Ectodermal cell (in vitro differentiated cells): ENCODE data around the gene DES.

Experiments
- H3K27ac ChIP-seq: 2 replicates; pipeline ENCODE4 v1.7.0; 2013; ENCODE audit warnings: mild to moderate bottlenecking, low read depth, low read length; ENCODE audit not compliant: insufficient read depth, poor library complexity, severe bottlenecking
- H3K27me3 ChIP-seq: 2 replicates; pipeline ENCODE4 v1.7.0; 2013; ENCODE audit warnings: mild to moderate bottlenecking, low read length; ENCODE audit not compliant: insufficient read depth, control insufficient read depth, poor library complexity, severe bottlenecking
- H3K36me3 ChIP-seq: one replicate; pipeline ENCODE4 v1.7.0; 2013; ENCODE audit warnings: low read length; ENCODE audit not compliant: control insufficient read depth, insufficient read depth
- H3K4me1 ChIP-seq: one replicate; pipeline ENCODE4 v1.7.0; 2013; ENCODE audit warnings: low read length; ENCODE audit not compliant: control insufficient read depth, insufficient read depth
- H3K4me3 ChIP-seq: 2 replicates; pipeline ENCODE4 v1.7.0; 2013; ENCODE audit warnings: low read depth, low read length, control low read depth; ENCODE audit not compliant: insufficient read depth
- H3K9me3 ChIP-seq: 2 replicates; pipeline ENCODE4 v1.7.0; 2013; ENCODE audit warnings: mild to moderate bottlenecking, low read length, moderate library complexity; ENCODE audit not compliant: control insufficient read depth
- WGBS, 2 experiments: methylation state at CpG; one replicate each; pipeline ENCODE4 v1.1.7; 2013; ENCODE audit warnings: missing lambda C conversion rate in 2 of 2; 5-methylcytosine and 5-hydroxymethylcytosine counted together

DES gene

DNA sequence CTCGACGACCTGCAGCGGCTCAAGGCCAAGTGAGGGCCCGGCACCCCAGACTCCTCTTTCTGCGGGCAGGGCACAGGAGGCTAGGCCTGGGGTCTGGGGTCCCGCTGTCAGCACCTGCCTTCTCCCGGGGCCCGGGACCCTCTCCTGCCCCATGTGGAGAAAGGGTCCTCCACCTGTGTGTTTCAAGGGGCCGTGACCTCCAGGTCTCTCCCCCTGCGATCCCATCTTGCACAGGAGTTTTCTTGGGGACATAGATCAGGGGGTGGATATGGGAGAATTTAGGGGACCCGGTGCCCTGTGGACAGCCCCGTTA is 791 bp downstream of the DES start:
- Histone ChIP-seq H3K27me3 (peaks cover 3% of the 10 kb centered on the region), H3K4me3 (no peak overlapping the region), H3K27ac (no peak overlapping the region), H3K9me3 (no peaks in the 10 kb centered on the region), H3K36me3 (no peaks in the 10 kb centered on the region), H3K4me1 (peaks cover 10% of the 10 kb centered on the region)
- WGBS, 2 experiments: 93% methylated on average over 12 of the region's 12 CpGs

- no peak overlapping the region for H3K27ac ChIP-seq
- H3K9me3 ChIP-seq: no peaks in the 10 kb centered on the region
- H3K4me3 ChIP-seq: no peak overlapping the region
- H3K4me1 ChIP-seq: peaks cover 10% of the 10 kb centered on the region
- WGBS, 2 experiments: 72 to 80% methylated on average over 8 to 9 of the region's 9 CpGs
- H3K36me3 ChIP-seq: no peaks in the 10 kb centered on the region
- H3K27me3 ChIP-seq: peaks cover 3% of the 10 kb centered on the region
Measured at GRCh38 chr2:219419331-219420197, 1.4 kb downstream of the DES start.

DNA sequence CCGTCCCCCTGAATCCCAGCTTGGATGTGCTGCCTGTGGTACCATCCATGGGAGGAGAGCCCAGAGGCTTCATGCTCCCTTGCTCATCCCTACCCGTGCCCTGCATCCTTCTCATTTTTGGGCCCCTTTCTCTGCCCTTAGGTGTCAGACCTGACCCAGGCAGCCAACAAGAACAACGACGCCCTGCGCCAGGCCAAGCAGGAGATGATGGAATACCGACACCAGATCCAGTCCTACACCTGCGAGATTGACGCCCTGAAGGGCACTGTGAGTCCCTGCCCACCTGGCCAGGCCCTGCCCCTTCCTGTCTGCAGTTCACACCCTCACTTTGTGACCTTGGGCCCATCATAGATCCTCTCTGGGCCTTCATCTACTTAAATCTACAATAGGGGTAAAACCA is 2.5 kb downstream of the DES start:
- Histone ChIP-seq H3K4me1 (peaks cover 10% of the 10 kb centered on the region), H3K4me3 (no peak overlapping the region), H3K27ac (no peak overlapping the region), H3K36me3 (no peaks in the 10 kb centered on the region), H3K27me3 (peaks cover 3% of the 10 kb centered on the region), H3K9me3 (no peaks in the 10 kb centered on the region)
- 93% methylated on average over 8 of the region's 8 CpGs for WGBS, 2 experiments

GRCh38 chr2:219421323-219421722 is 3.1 kb downstream of the DES start:
- Histone ChIP-seq H3K36me3 (no peaks in the 10 kb centered on the region), H3K4me3 (no peak overlapping the region), H3K4me1 (peaks cover 15% of the 10 kb centered on the region)

DNA sequence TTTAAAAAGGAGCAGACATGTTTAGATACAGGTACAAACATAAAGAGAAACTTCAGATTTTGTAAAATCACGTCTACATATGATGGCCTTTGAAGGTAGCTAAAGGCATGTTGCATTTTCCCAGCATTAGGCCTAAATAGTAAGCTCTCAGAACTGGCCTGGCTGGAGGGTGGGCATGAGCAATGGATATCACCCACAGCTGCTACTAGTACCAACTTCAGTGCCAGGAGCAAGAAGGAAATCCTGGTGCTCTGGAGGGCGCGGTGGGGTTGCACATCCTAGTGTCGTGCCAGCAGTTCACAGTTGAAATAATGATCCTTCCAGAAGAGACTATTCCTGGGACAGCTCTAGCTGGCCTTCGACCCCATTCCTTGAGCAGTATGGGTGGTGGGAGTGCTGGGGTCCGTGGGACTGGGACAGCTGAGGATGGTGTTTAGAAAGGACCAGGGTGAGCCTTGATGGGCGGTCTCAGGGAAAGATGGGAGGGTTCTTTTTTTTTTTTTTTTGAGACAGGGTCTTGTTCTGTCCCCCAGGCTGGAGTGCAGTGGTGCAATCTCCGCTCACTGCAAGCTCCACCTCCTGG is 4.9 kb downstream of the DES start:
- H3K9me3 ChIP-seq: no peaks in the 10 kb centered on the region
- no peak overlapping the region for H3K27ac ChIP-seq
- peaks cover 11% of the 10 kb centered on the region for H3K4me1 ChIP-seq
- H3K4me3 ChIP-seq: no peak overlapping the region
- WGBS, 2 experiments: 90 to 91% methylated on average over 8 of the region's 8 CpGs
- H3K36me3 ChIP-seq: no peaks in the 10 kb centered on the region
- H3K27me3 ChIP-seq: peaks cover 3% of the 10 kb centered on the region

More at GRCh38 chr2:219421323-219421722, 3.1 kb downstream of the DES start:
- Histone ChIP-seq H3K9me3 (no peaks in the 10 kb centered on the region), H3K27ac (no peak overlapping the region), H3K27me3 (peaks cover 3% of the 10 kb centered on the region)
- 95% methylated on average over 17 of the region's 17 CpGs for WGBS, 2 experiments

GRCh38 chr2:219423652-219424377 is 5.6 kb downstream of the DES start:
- no peak overlapping the region for H3K4me3 ChIP-seq
- H3K36me3 ChIP-seq: no peaks in the 10 kb centered on the region
- WGBS, 2 experiments: 90 to 92% methylated on average over 14 of the region's 14 CpGs
- H3K4me1 ChIP-seq: peaks cover 11% of the 10 kb centered on the region
- no peak overlapping the region for H3K27ac ChIP-seq
- peaks cover under 1% of the 10 kb centered on the region for H3K27me3 ChIP-seq
- no peaks in the 10 kb centered on the region for H3K9me3 ChIP-seq

GRCh38 chr2:219425238-219426067 is 7.3 kb downstream of the DES start:
- Histone ChIP-seq H3K27ac (no peak overlapping the region), H3K4me1 (peaks cover 7% of the 10 kb centered on the region), H3K4me3 (no peak overlapping the region), H3K27me3 (no peaks in the 10 kb centered on the region), H3K36me3 (no peaks in the 10 kb centered on the region), H3K9me3 (no peaks in the 10 kb centered on the region)
- WGBS, 2 experiments: 93 to 94% methylated on average over 8 of the region's 8 CpGs

DNA sequence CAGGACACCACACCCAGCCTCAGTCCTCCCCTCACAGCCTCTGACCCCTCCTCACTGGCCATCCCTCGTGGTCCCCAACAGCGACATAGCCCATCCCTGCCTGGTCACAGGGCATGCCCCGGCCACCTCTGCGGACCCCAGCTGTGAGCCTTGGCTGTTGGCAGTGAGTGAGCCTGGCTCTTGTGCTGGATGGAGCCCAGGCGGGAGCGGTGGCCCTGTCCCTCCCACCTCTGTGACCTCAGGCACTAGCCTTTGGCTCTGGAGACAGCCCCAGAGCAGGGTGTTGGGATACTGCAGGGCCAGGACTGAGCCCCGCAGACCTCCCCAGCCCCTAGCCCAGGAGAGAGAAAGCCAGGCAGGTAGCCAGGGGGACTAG is 7.9 kb downstream of the DES start:
- peaks cover 7% of the 10 kb centered on the region for H3K4me1 ChIP-seq
- H3K4me3 ChIP-seq: no peak overlapping the region
- no peaks in the 10 kb centered on the region for H3K27me3 ChIP-seq
- no peaks in the 10 kb centered on the region for H3K36me3 ChIP-seq
- WGBS, 2 experiments: 81 to 87% methylated on average over 7 of the region's 7 CpGs
- H3K9me3 ChIP-seq: no peaks in the 10 kb centered on the region
- H3K27ac ChIP-seq: no peak overlapping the region

- 83 to 87% methylated on average over 7 of the region's 7 CpGs for WGBS, 2 experiments
- Histone ChIP-seq H3K4me1 (peaks cover 7% of the 10 kb centered on the region), H3K4me3 (no peak overlapping the region), H3K27ac (no peak overlapping the region), H3K27me3 (no peaks in the 10 kb centered on the region), H3K36me3 (no peaks in the 10 kb centered on the region), H3K9me3 (no peaks in the 10 kb centered on the region)
Measured at GRCh38 chr2:219426534-219427136, 8.5 kb downstream of the DES start.
